Naive thymus-derived CD4-positive, alpha-beta T cell (primary cell): ENCODE data around the gene SECISBP2. TPM values are rescaled to one million over a fixed set of nuclear protein-coding genes. Genes with fewer than 3 reads are reported as not detected.
A peak's percentile ranks its signal among the peaks of the same experiment; 100 is the strongest.

Experiments used
- ATAC-seq: fragments of 150-1000 bp; cut with Tn5 transposase; 2 replicates; pipeline ENCODE4 v1.10.0; 2021; ENCODE audit warnings: mild to moderate bottlenecking, moderate library complexity
- CTCF ChIA-PET: fragments of 350-600 bp; sonication (Branson Sonifier 250); formaldehyde crosslinking; loops from one replicate; lab custom pipeline; 2021; ENCODE audit warnings: antibody characterized with exemption; lab: Charles Lee
- POLR2A ChIA-PET: fragments of 350-600 bp; sonication (Branson Sonifier 250); formaldehyde crosslinking; loops from one replicate; lab custom pipeline; 2021; ENCODE audit warnings: antibody characterized with exemption, inconsistent platforms; lab: Charles Lee
- DNase-seq, 9 donors: peaks; one replicate each; pipeline versions ENCODE4 v3.0.0 to v3.0.0-alpha.2; 2020 to 2022; ENCODE audit warnings: mixed read lengths in 1 of 9
- H3K27ac ChIP-seq: one replicate; pipeline ENCODE4 v1.7.0; 2013; ENCODE audit warnings: mild to moderate bottlenecking, low read depth, low read length, moderate library complexity
- H3K27me3 ChIP-seq, 2 donors: one replicate each; pipeline ENCODE4 v1.7.0; 2013; ENCODE audit warnings: low read length in 2 of 2, mild to moderate bottlenecking in 2 of 2, moderate library complexity in 2 of 2; ENCODE audit not compliant: control insufficient read depth in 2 of 2, insufficient read depth in 2 of 2
- H3K36me3 ChIP-seq, 3 experiments: 1 replicate in 2 of 3; 2 replicates in 1 of 3; pipeline ENCODE4 v1.7.0; 2013; ENCODE audit warnings: low read length in 3 of 3, mild to moderate bottlenecking in 3 of 3, moderate library complexity in 1 of 3; ENCODE audit not compliant: insufficient read depth in 3 of 3, control insufficient read depth in 2 of 3
- H3K4me1 ChIP-seq, 2 donors: one replicate each; pipeline ENCODE4 v1.7.0; 2013; ENCODE audit warnings: low read length in 2 of 2, mild to moderate bottlenecking in 2 of 2, moderate library complexity in 1 of 2; ENCODE audit not compliant: control insufficient read depth in 2 of 2, insufficient read depth in 2 of 2
- H3K4me3 ChIP-seq: 2 replicates; pipeline ENCODE4 v1.7.0; 2013; ENCODE audit warnings: mild to moderate bottlenecking, low read length
- H3K9me3 ChIP-seq, 3 experiments: 1 replicate in 2 of 3; 2 replicates in 1 of 3; pipeline ENCODE4 v1.7.0; 2013; ENCODE audit warnings: low read length in 3 of 3; ENCODE audit not compliant: control insufficient read depth in 2 of 3
- H3K27ac Mint-ChIP-seq, 9 donors: one replicate each; pipeline ENCODE4 v1.8.0; 2020 to 2022; ENCODE audit warnings: mixed read lengths in 9 of 9, mild to moderate bottlenecking in 8 of 9, moderate library complexity in 5 of 9, inconsistent platforms in 2 of 9
- H3K27me3 Mint-ChIP-seq, 5 donors: one replicate each; pipeline ENCODE4 v1.8.0; 2021 to 2022; ENCODE audit warnings: mixed read lengths in 5 of 5, mild to moderate bottlenecking in 1 of 5
- H3K36me3 Mint-ChIP-seq, 5 donors: one replicate each; pipeline ENCODE4 v1.8.0; 2020 to 2022; ENCODE audit warnings: mixed read lengths in 5 of 5, mild to moderate bottlenecking in 3 of 5, inconsistent platforms in 1 of 5
- H3K4me1 Mint-ChIP-seq, 7 donors: one replicate each; pipeline ENCODE4 v1.8.0; 2020 to 2022; ENCODE audit warnings: mixed read lengths in 7 of 7, mild to moderate bottlenecking in 3 of 7, inconsistent platforms in 1 of 7
- H3K4me3 Mint-ChIP-seq, 10 donors: one replicate each; pipeline ENCODE4 v1.8.0; 2020 to 2022; ENCODE audit warnings: mild to moderate bottlenecking in 10 of 10, mixed read lengths in 10 of 10, moderate library complexity in 6 of 10, inconsistent platforms in 2 of 10
- H3K9me3 Mint-ChIP-seq, 11 donors: one replicate each; pipeline ENCODE4 v1.8.0; 2020 to 2022; ENCODE audit warnings: mixed read lengths in 11 of 11, mild to moderate bottlenecking in 4 of 11, inconsistent platforms in 1 of 11, moderate library complexity in 1 of 11
- intact Hi-C, 2 donors: fragments of 100-400 bp; cut with micrococcal nuclease; formaldehyde crosslinking; loops; one replicate each; pipeline ENCODE4 v1.15.1; 2023
- polyA plus RNA-seq, 2 donors: library from polyadenylated mRNA; unstranded; fragments of 300-500 nt; fragmentation: Illumina TruSeq; gene quantifications; one replicate each; pipeline ENCODE4 v1.2.3, GENCODE V29; 2021
- total RNA-seq, 6 experiments: library from RNA in 5 of 6; stranded (reverse) in 5 of 6; gene quantifications; 1 replicate in 5 of 6; 2 replicates in 1 of 6; pipeline ENCODE4 v1.2.3 and lab custom pipeline; 2021 to 2026

SECISBP2 gene
- total and polyA plus RNA-seq, 7 experiments from 2014 or later, result 20.1 to 130 (median 100) TPM

GRCh38 chr9:89363921-89364665 lies 45.8 kb downstream of the SECISBP2 start:
- intact Hi-C loops, result no loop called here
- Mint-ChIP-seq H3K27me3 (no peaks in the 10 kb centered on the region), H3K9me3 (peaks cover 0 to 9% (median 0%) of the 10 kb centered on the region in 11 donors), H3K36me3 (peaks cover 11 to 24% (median 15%) of the 10 kb centered on the region in 5 donors), H3K4me1 (peaks cover 8 to 26% (median 15%) of the 10 kb centered on the region in 7 donors), H3K27ac (peak overlapping the region in 6 of 9 donors; percentile 18 to 85 (median 62)), H3K4me3 (no peak overlapping the region)
- no peak overlapping the region for H3K27ac ChIP-seq
- no peaks in the 10 kb centered on the region for H3K27me3 ChIP-seq
- H3K4me3 ChIP-seq, result no peak overlapping the region
- ChIA-PET POLR2A (no interaction called here), CTCF (no interaction called here)
- ATAC-seq (no peak), DNase-seq (no peak)
- no peaks in the 10 kb centered on the region for H3K9me3 ChIP-seq
- H3K4me1 ChIP-seq, result no peaks in the 10 kb centered on the region
- H3K36me3 ChIP-seq, result peaks cover 0 to 48% (median 24%) of the 10 kb centered on the region in 3 experiments

DNA sequence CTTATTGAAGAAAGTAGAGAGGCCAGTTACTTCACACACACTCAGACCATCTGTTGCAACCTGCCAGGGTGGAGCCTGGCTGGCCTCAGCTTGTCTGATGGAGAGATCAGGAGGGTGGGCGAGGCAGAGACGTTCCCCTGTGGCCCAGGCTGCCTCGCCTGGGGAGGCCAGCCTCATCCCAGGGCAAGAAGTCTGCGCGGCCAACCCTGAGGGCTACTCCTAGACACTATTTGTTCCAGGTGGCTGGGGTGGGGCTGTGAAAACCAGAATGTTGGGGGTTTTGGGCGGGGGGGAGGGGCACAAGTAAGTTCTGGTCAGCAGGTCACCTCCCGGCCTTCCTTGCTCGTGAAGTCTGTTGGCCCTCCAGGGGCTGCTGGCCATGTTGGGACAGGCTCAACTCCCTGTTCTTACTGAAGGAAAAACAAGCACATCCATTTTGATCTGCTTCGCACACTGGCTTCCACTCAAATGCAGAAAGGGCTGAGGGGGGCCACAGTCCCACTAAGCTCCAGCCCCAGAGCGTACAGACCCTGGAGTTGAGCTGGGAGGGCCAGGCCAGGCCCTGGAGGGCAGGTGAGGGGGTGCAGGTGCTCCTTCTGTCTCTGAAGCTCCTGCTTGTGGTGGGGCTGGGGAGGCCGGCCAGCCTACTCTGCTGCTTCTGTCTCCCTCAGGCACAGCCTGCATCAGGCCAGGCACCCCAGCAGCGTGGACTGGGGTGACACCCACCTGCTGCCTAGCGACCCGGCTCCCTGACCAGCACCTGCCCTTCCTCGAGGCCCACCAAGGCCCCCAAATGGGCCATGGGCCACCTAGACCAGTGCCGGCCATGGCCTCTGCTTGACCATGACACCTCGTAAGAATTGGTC lies 46.6 kb downstream of the SECISBP2 start:
- H3K27me3 Mint-ChIP-seq, result no peaks in the 10 kb centered on the region
- Histone ChIP-seq H3K4me3 (no peak overlapping the region), H3K36me3 (peaks cover 0 to 42% (median 21%) of the 10 kb centered on the region in 3 experiments), H3K9me3 (no peaks in the 10 kb centered on the region), H3K27ac (no peak overlapping the region), H3K27me3 (no peaks in the 10 kb centered on the region), H3K4me1 (no peaks in the 10 kb centered on the region)
- H3K9me3 Mint-ChIP-seq, result peaks cover 0 to 9% (median 0%) of the 10 kb centered on the region in 11 donors
- DNase-seq (no peak), ATAC-seq (no peak)
- ChIA-PET CTCF (interaction anchor here (0.5 kb wide), 1 partner anchor 186 kb away, joined by 4 read pairs; no protein-coding TSS in a partner anchor), POLR2A (interaction anchor here (0.6 kb wide), 1 partner anchor 58 kb away, joined by 3 read pairs; no protein-coding TSS in a partner anchor)
- H3K36me3 Mint-ChIP-seq, result peaks cover 9 to 22% (median 15%) of the 10 kb centered on the region in 5 donors
- H3K4me3 Mint-ChIP-seq, result no peak overlapping the region
- intact Hi-C loops, result no loop called here
- peaks cover 8 to 25% (median 13%) of the 10 kb centered on the region in 7 donors for H3K4me1 Mint-ChIP-seq
- peak overlapping the region in 8 of 9 donors; percentile 18 to 85 (median 56) for H3K27ac Mint-ChIP-seq

GRCh38 chr9:89365532-89365912 lies 47.2 kb downstream of the SECISBP2 start:
- ChIA-PET POLR2A (interaction anchor here (0.6 kb wide), 1 partner anchor 57 kb away, joined by 3 read pairs; no protein-coding TSS in a partner anchor), CTCF (interaction anchor here (0.5 kb wide), 1 partner anchor 185 kb away, joined by 4 read pairs; no protein-coding TSS in a partner anchor)
- H3K4me1 ChIP-seq, result no peaks in the 10 kb centered on the region
- Mint-ChIP-seq H3K36me3 (peaks cover 7 to 17% (median 13%) of the 10 kb centered on the region in 5 donors), H3K4me1 (peaks cover 7 to 20% (median 10%) of the 10 kb centered on the region in 7 donors), H3K9me3 (peaks cover 0 to 9% (median 0%) of the 10 kb centered on the region in 11 donors), H3K27ac (peak overlapping the region in 8 of 9 donors; percentile 24 to 70 (median 56)), H3K4me3 (no peak overlapping the region), H3K27me3 (no peaks in the 10 kb centered on the region)
- no peak for ATAC-seq
- H3K9me3 ChIP-seq, result no peaks in the 10 kb centered on the region
- no peak overlapping the region for H3K27ac ChIP-seq
- H3K27me3 ChIP-seq, result no peaks in the 10 kb centered on the region
- no peak for DNase-seq
- intact Hi-C loops, result no loop called here
- no peak overlapping the region for H3K4me3 ChIP-seq
- H3K36me3 ChIP-seq, result peaks cover 0 to 42% (median 16%) of the 10 kb centered on the region in 3 experiments

GRCh38 chr9:89366711-89367110 lies 48.4 kb downstream of the SECISBP2 start:
- H3K27ac Mint-ChIP-seq, result peak overlapping the region in 7 of 9 donors; percentile 22 to 59 (median 53)
- no peaks in the 10 kb centered on the region for H3K9me3 ChIP-seq
- no peak overlapping the region for H3K4me3 Mint-ChIP-seq
- ChIA-PET CTCF (no interaction called here), POLR2A (interaction anchor here (1.5 kb wide), 1 partner anchor 9 kb away, joined by 5 read pairs; no protein-coding TSS in a partner anchor)
- no peaks in the 10 kb centered on the region for H3K4me1 ChIP-seq
- ATAC-seq, result no peak
- H3K36me3 Mint-ChIP-seq, result peaks cover 0 to 6% (median under 1%) of the 10 kb centered on the region in 5 donors
- peaks cover 4 to 16% (median 8%) of the 10 kb centered on the region in 7 donors for H3K4me1 Mint-ChIP-seq
- peaks cover 0 to 7% (median 0%) of the 10 kb centered on the region in 11 donors for H3K9me3 Mint-ChIP-seq
- no peak overlapping the region for H3K4me3 ChIP-seq
- H3K36me3 ChIP-seq, result peaks cover 0 to 33% (median 5%) of the 10 kb centered on the region in 3 experiments
- intact Hi-C loops, result no loop called here
- no peaks in the 10 kb centered on the region for H3K27me3 Mint-ChIP-seq
- no peaks in the 10 kb centered on the region for H3K27me3 ChIP-seq
- H3K27ac ChIP-seq, result no peak overlapping the region
- DNase-seq, result no peak

DNA sequence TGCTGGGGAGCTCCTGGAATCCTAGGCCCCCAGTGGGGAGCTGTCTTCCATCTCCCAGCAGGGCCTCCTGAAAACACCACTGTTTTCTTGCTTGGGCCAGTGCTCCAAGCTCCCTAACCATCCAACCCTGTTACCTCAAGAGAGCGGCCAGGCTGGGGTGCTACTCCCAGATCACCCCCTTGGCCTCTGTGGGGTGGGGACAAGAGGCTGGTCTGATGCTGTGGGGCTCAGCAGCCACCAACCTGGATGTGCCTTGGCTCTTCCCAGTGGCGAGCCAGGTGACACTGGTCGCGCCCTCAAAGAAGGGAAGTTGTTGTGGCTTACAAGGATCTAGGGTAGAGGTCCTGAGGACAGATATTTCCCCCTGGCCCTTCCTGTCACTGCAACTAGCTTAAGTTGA lies 49.0 kb downstream of the SECISBP2 start:
- no peak for DNase-seq
- Mint-ChIP-seq H3K36me3 (peaks cover 0 to 4% (median 0%) of the 10 kb centered on the region in 5 donors), H3K27me3 (no peaks in the 10 kb centered on the region), H3K4me3 (no peak overlapping the region), H3K9me3 (peaks cover 0 to 9% (median 0%) of the 10 kb centered on the region in 11 donors), H3K4me1 (peaks cover 4 to 16% (median 8%) of the 10 kb centered on the region in 7 donors), H3K27ac (peak overlapping the region in 4 of 9 donors; percentile 36 to 56 (median 46))
- Histone ChIP-seq H3K4me1 (no peaks in the 10 kb centered on the region), H3K27me3 (no peaks in the 10 kb centered on the region), H3K36me3 (peaks cover 0 to 28% (median 5%) of the 10 kb centered on the region in 3 experiments), H3K4me3 (no peak overlapping the region), H3K9me3 (no peaks in the 10 kb centered on the region), H3K27ac (no peak overlapping the region)
- no peak for ATAC-seq
- intact Hi-C loops, result no loop called here
- ChIA-PET POLR2A (interaction anchor here (1.5 kb wide), 1 partner anchor 10 kb away, joined by 5 read pairs; no protein-coding TSS in a partner anchor), CTCF (no interaction called here)
